Right atrium auricular region (tissue), 2 donors: ENCODE measurements around the gene CRHBP. TPM values are rescaled to one million over a fixed set of nuclear protein-coding genes. Genes with fewer than 3 reads are reported as not detected.

Experiments used
- DNase-seq: peaks from one replicate; pipeline ENCODE4 v3.0.0-alpha.2; 2019; ENCODE audit warnings: low spot score
- H3K27ac ChIP-seq, 2 donors: fragments of 200-600 bp; sonication (generic); 1 replicate in 1 of 2; 2 replicates in 1 of 2; pipeline ENCODE4 v1.5.1; 2016 to 2019
- H3K27me3 ChIP-seq, 2 donors: fragments of 200-600 bp; sonication (generic); one replicate each; pipeline versions ENCODE4 v1.5.1 to v1.6.0; 2017 to 2019
- H3K36me3 ChIP-seq: fragments of 200-600 bp; sonication (generic); one replicate; pipeline ENCODE4 v1.5.1; 2016
- H3K4me1 ChIP-seq, 2 donors: fragments of 200-600 bp; sonication (generic); one replicate each; pipeline versions ENCODE4 v1.5.1 to v1.6.0; 2017 to 2019
- H3K4me3 ChIP-seq, 2 donors: fragments of 200-600 bp; sonication (generic); 1 replicate in 1 of 2; 2 replicates in 1 of 2; pipeline ENCODE4 v1.5.1; 2017 to 2019; ENCODE audit warnings: mild to moderate bottlenecking in 1 of 2, moderate library complexity in 1 of 2
- H3K9me3 ChIP-seq, 2 donors: fragments of 200-600 bp; sonication (generic); one replicate each; pipeline ENCODE4 v1.5.1; 2019
- total RNA-seq, 2 donors: library from RNA; depleted of rRNA; stranded (reverse); fragments of >200 nt; gene quantifications; one replicate each; pipeline ENCODE4 v1.1.0, GENCODE V29; 2016
- TF ChIP-seq, protein P1 (sequence below), 2 donors: fragments of 200-600 bp; sonication (generic); IDR thresholded peaks; one replicate each; pipeline ENCODE4 v1.5.1; 2019; ENCODE audit warnings: antibody characterized with exemption in 2 of 2

The CRHBP gene
- total RNA-seq, 2 donors from 2014 or later, result 0.37 to 10.3 TPM

DNA sequence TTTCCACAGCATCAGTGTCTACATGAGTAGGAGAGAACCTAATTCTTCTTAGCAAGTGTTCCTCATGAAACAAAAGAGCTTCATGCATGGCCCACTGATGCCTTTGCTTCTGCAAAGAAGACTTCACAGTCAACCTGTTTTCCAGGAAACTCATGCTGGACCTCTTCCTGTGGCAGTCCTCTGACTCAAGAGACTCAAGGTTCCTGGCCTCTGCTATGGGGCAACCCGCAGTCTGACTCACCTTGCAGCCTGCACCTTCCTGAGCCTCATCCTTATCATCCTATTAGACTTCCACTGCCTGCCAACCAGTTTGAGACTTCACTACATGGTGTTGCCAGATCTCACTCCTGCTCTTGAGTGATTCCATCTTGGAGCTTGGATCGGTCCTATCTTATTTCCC lies 59.8 kb downstream of the CRHBP start:
- TF ChIP-seq, protein P1, sequence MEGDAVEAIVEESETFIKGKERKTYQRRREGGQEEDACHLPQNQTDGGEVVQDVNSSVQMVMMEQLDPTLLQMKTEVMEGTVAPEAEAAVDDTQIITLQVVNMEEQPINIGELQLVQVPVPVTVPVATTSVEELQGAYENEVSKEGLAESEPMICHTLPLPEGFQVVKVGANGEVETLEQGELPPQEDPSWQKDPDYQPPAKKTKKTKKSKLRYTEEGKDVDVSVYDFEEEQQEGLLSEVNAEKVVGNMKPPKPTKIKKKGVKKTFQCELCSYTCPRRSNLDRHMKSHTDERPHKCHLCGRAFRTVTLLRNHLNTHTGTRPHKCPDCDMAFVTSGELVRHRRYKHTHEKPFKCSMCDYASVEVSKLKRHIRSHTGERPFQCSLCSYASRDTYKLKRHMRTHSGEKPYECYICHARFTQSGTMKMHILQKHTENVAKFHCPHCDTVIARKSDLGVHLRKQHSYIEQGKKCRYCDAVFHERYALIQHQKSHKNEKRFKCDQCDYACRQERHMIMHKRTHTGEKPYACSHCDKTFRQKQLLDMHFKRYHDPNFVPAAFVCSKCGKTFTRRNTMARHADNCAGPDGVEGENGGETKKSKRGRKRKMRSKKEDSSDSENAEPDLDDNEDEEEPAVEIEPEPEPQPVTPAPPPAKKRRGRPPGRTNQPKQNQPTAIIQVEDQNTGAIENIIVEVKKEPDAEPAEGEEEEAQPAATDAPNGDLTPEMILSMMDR (IDR thresholded peaks at IDR 0.05), result no peak
- H3K27me3 ChIP-seq, result no peaks in the 10 kb centered on the region
- no peaks in the 10 kb centered on the region for H3K9me3 ChIP-seq
- no peak overlapping the region for H3K27ac ChIP-seq
- no peak overlapping the region for H3K4me3 ChIP-seq
- H3K36me3 ChIP-seq, result no peaks in the 10 kb centered on the region
- no peaks in the 10 kb centered on the region for H3K4me1 ChIP-seq
- DNase-seq, result no peak

DNA sequence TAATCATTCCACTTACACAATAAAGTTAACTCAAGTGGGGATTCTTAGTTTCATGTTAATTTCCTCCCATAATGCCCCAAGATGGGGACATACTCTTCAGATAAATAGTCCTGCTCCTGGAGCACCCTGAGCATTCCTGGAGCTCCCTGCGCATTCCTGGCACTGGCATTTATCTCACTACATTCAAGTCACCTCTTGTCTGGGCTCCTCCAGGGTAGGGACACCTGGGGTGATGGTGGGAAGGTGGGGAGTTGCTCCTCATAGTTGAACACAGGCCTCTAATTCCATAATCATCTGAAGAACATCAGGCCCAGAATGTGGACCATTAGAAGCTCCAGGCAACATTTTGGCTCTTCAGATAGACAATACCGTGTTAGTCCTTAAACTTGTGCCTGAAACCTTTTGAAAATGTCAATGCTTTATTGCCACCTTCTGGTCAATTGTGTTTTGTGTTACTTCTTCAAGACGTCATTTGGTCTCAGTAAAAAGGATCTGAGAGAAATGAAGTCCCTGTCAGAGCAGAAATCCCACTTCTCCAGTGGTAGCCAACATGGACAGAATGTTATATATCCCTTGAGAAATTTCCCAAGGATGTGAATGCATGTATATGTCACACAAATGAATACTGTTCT lies 63.2 kb downstream of the CRHBP start:
- no peak for DNase-seq
- H3K4me3 ChIP-seq, result no peak overlapping the region

DNA sequence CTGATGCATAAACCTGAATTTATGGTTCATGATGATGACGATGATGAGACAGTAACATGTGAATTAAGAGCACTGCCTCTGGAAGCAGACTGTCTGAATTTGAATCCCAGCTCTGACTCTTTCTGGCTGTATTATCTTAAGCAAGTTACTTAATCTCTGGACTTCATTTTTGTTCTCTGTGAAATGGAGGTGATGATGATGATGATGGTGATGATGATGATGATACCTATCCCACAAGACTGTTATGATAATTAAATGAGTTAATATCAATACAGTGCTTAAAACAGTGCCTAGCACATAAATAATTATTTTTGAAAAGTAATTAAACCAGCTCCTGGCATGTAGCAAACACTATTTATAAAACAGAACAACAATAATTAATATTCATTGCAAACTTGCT lies 64.1 kb downstream of the CRHBP start:
- Histone ChIP-seq H3K4me3 (no peak overlapping the region), H3K4me1 (no peaks in the 10 kb centered on the region), H3K9me3 (no peaks in the 10 kb centered on the region), H3K27me3 (no peaks in the 10 kb centered on the region), H3K27ac (no peak overlapping the region), H3K36me3 (no peaks in the 10 kb centered on the region)
- no peak for DNase-seq
- TF ChIP-seq, protein P1 (IDR thresholded peaks at IDR 0.05), result no peak

More for the DNA sequence above, 63.2 kb downstream of the CRHBP start:
- Histone ChIP-seq H3K4me1 (no peaks in the 10 kb centered on the region), H3K9me3 (no peaks in the 10 kb centered on the region), H3K27ac (no peak overlapping the region), H3K36me3 (no peaks in the 10 kb centered on the region), H3K27me3 (no peaks in the 10 kb centered on the region)
- TF ChIP-seq, protein P1 (IDR thresholded peaks at IDR 0.05), result peak; percentile 28 to 57

DNA sequence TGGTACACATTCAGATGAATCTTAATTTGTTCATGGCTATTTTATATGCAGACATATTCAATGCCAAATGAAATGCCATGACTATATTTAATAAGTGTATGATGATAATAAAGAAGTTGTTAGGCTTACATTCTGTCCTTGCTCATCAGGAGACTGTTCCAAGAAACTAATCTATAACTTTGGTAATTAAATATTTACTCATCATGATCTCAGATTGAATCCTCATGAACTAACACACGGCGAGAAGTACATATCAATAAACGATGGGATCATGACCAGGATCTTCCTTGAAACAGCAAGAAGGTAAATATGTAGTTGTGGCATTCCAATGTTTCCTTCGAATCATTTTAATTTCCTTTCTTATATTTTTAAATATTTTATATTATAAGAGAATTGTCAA lies 64.8 kb downstream of the CRHBP start:
- H3K9me3 ChIP-seq, result no peaks in the 10 kb centered on the region
- H3K27ac ChIP-seq, result no peak overlapping the region
- no peaks in the 10 kb centered on the region for H3K36me3 ChIP-seq
- H3K27me3 ChIP-seq, result no peaks in the 10 kb centered on the region
- no peak for DNase-seq
- no peaks in the 10 kb centered on the region for H3K4me1 ChIP-seq
- TF ChIP-seq, protein P1 (IDR thresholded peaks at IDR 0.05), result no peak
- no peak overlapping the region for H3K4me3 ChIP-seq

Other genes with a start within 250 kb of the CRHBP start
- 10 to 100 TPM; 16.1 to 46.7 TPM for gene F2R, start 236.9 kb upstream of the CRHBP start, total RNA-seq
- gene F2RL1, start 134.0 kb upstream of the CRHBP start, total RNA-seq, result 10 to 100 TPM in 1 of 2 donors, 1 to 10 TPM in 1; 3.1 to 10.6 TPM
- not detected for gene S100Z, start 103.0 kb upstream of the CRHBP start, total RNA-seq
- gene AGGF1, start 77.4 kb downstream of the CRHBP start, total RNA-seq, result 10 to 100 TPM; 15.2 to 15.7 TPM
- gene ZBED3, start 134.2 kb downstream of the CRHBP start, total RNA-seq, result 1 to 10 TPM; 3.9 to 4.3 TPM